ENCODE measurements around the gene CRTC1.

Gene CRTC1

GRCh38 chr19:18765224-18765623, 81.7 kb downstream of the CRTC1 start:
- H3K4me2 ChIP-seq (ENCODE audit: low read depth, low read length, poor library complexity, severe bottlenecking), result no peak overlapping the region
- no peak overlapping the region for H3K4me3 ChIP-seq (ENCODE audit: insufficient read depth, low read length, poor library complexity, severe bottlenecking)
- no peaks in the 10 kb centered on the region for H3K36me3 ChIP-seq (ENCODE audit: low read length)
- no peak overlapping the region for H2AFZ ChIP-seq (ENCODE audit: low read depth, low read length, severe bottlenecking)
- H3F3A ChIP-seq (ENCODE audit: insufficient read depth), result no peaks in the 10 kb centered on the region
- no peak overlapping the region for H3K27ac ChIP-seq (ENCODE audit: low read depth, low read length)
- no peaks in the 10 kb centered on the region for H3K27me3 ChIP-seq (ENCODE audit: low read length)
- no peaks in the 10 kb centered on the region for H3K9me3 ChIP-seq (ENCODE audit: insufficient read depth, low read length)
- no peak overlapping the region for H3K9ac ChIP-seq (ENCODE audit: low read length)
- H4K20me1 ChIP-seq (ENCODE audit: low read depth, low read length), result no peaks in the 10 kb centered on the region
- no peak for TF ChIP-seq CTCF (IDR thresholded peaks at IDR 0.05; ENCODE audit: insufficient read depth, low read length, poor library complexity, severe bottlenecking)
- TF ChIP-seq EZH2phosphoT487 (conservative IDR thresholded peaks at IDR 0.05; ENCODE audit: low read length), result no peak
- H3K9me2 ChIP-seq (replicated peaks; ENCODE audit: insufficient read depth, low read length), result no peaks in the 10 kb centered on the region
- H3K79me2 ChIP-seq (ENCODE audit: insufficient read depth, low read length), result no peaks in the 10 kb centered on the region

GRCh38 chr19:18768046-18768771, 84.7 kb downstream of the CRTC1 start:
- no peak overlapping the region for H3K4me2 ChIP-seq (ENCODE audit: low read depth, low read length, poor library complexity, severe bottlenecking)
- TF ChIP-seq EZH2phosphoT487 (conservative IDR thresholded peaks at IDR 0.05; ENCODE audit: low read length) (no peak), CTCF (IDR thresholded peaks at IDR 0.05; ENCODE audit: insufficient read depth, low read length, poor library complexity, severe bottlenecking) (no peak)
- H2AFZ ChIP-seq (ENCODE audit: low read depth, low read length, severe bottlenecking), result no peak overlapping the region
- H3K9me2 ChIP-seq (replicated peaks; ENCODE audit: insufficient read depth, low read length), result no peaks in the 10 kb centered on the region
- no peak overlapping the region for H3K9ac ChIP-seq (ENCODE audit: low read length)
- H3K27me3 ChIP-seq (ENCODE audit: low read length), result no peaks in the 10 kb centered on the region
- H3K27ac ChIP-seq (ENCODE audit: low read depth, low read length), result no peak overlapping the region
- H3K36me3 ChIP-seq (ENCODE audit: low read length), result no peaks in the 10 kb centered on the region
- no peaks in the 10 kb centered on the region for H3K79me2 ChIP-seq (ENCODE audit: insufficient read depth, low read length)
- H4K20me1 ChIP-seq (ENCODE audit: low read depth, low read length), result no peaks in the 10 kb centered on the region
- no peaks in the 10 kb centered on the region for H3F3A ChIP-seq (ENCODE audit: insufficient read depth)
- no peaks in the 10 kb centered on the region for H3K9me3 ChIP-seq (ENCODE audit: insufficient read depth, low read length)
- H3K4me3 ChIP-seq (ENCODE audit: insufficient read depth, low read length, poor library complexity, severe bottlenecking), result no peak overlapping the region

- Histone ChIP-seq H3K9me3 (ENCODE audit: insufficient read depth, low read length) (no peaks in the 10 kb centered on the region), H3K27me3 (ENCODE audit: low read length) (no peaks in the 10 kb centered on the region), H3K9me2 (replicated peaks; ENCODE audit: insufficient read depth, low read length) (no peaks in the 10 kb centered on the region), H3K79me2 (ENCODE audit: insufficient read depth, low read length) (no peaks in the 10 kb centered on the region), H3K36me3 (ENCODE audit: low read length) (no peaks in the 10 kb centered on the region), H4K20me1 (ENCODE audit: low read depth, low read length) (no peaks in the 10 kb centered on the region), H2AFZ (ENCODE audit: low read depth, low read length, severe bottlenecking) (no peak overlapping the region), H3K4me2 (ENCODE audit: low read depth, low read length, poor library complexity, severe bottlenecking) (no peak overlapping the region), H3K4me3 (ENCODE audit: insufficient read depth, low read length, poor library complexity, severe bottlenecking) (no peak overlapping the region), H3F3A (ENCODE audit: insufficient read depth) (no peaks in the 10 kb centered on the region), H3K27ac (ENCODE audit: low read depth, low read length) (no peak overlapping the region), H3K9ac (ENCODE audit: low read length) (no peak overlapping the region)
- TF ChIP-seq EZH2phosphoT487 (conservative IDR thresholded peaks at IDR 0.05; ENCODE audit: low read length), result no peak
- TF ChIP-seq CTCF (IDR thresholded peaks at IDR 0.05; ENCODE audit: insufficient read depth, low read length, poor library complexity, severe bottlenecking), result no peak
Observed at GRCh38 chr19:18768997-18769891, 85.8 kb downstream of the CRTC1 start.

Measured in SU-DHL-6 (cell line).